H1 (cell line): ENCODE measurements around the gene VEPH1. TPM values are rescaled to one million over a fixed set of nuclear protein-coding genes. Genes with fewer than 3 reads are reported as not detected.

Source experiments
- JUND ChIP-seq: IDR thresholded peaks from 2 replicates; pipeline ENCODE4 v1.6.1; 2011; ENCODE audit warnings: mild to moderate bottlenecking, improper control_type of control experiment, low read length
- KDM4A ChIP-seq: IDR thresholded peaks from one replicate; pipeline ENCODE4 v1.7.1; 2012; ENCODE audit warnings: low read depth, mild to moderate bottlenecking, moderate library complexity, low read length, inconsistent platforms; ENCODE audit not compliant: severe bottlenecking
- RAD21 ChIP-seq, 2 experiments: IDR thresholded peaks in 1 of 2; conservative IDR thresholded peaks in 1 of 2; 2 replicates each; pipeline ENCODE4 v1.6.1; 2011; ENCODE audit warnings: low read depth in 2 of 2, low read length in 2 of 2, improper control_type of control experiment in 1 of 2, inconsistent platforms in 1 of 2, mild to moderate bottlenecking in 1 of 2, moderate library complexity in 1 of 2
- SIX5 ChIP-seq: IDR thresholded peaks from 2 replicates; pipeline ENCODE4 v1.6.1; 2011; ENCODE audit warnings: mild to moderate bottlenecking, low read depth, low read length
- TAF7 ChIP-seq: optimal IDR thresholded peaks from 2 replicates; pipeline ENCODE3; 2011; ENCODE audit warnings: low read depth, mild to moderate bottlenecking, inconsistent platforms, low read length, moderate library complexity, borderline replicate concordance
- YY1 ChIP-seq: IDR thresholded peaks from 2 replicates; pipeline ENCODE4 v1.6.1; 2011; ENCODE audit warnings: low read depth, mild to moderate bottlenecking, low read length
- polyA plus RNA-seq, 7 experiments: library from polyadenylated mRNA; depleted of rRNA in 3 of 7; stranded (reverse) in 5 of 7; unstranded in 2 of 7; fragments of >200 nt in 5 of 7; fragments of 200-250 nt in 2 of 7; gene quantifications; 1 replicate in 5 of 7; 2 replicates in 1 of 7; 4 replicates in 1 of 7; pipeline versions ENCODE4 v1.2.1 to v1.2.3, GENCODE V29; 2011 to 2013; ENCODE audit warnings: missing spikeins in 2 of 7, mixed read lengths in 2 of 7
- total RNA-seq: library from RNA; stranded (reverse); fragmentation: NEBNext Ultra II Directional; extraction: Animal tissue kit (Norgen Biotek cat#: 25700); gene quantifications from 2 replicates; pipeline ENCODE4 v1.2.1, GENCODE V29; 2021

VEPH1 gene
- total and polyA plus RNA-seq, 2 of the 8 experiments (the other 6 are each of a cell fraction or from before 2014, with no cell fraction given), result 12.0 to 18.3 TPM

- TF ChIP-seq KDM4A (no peak), TAF7 (no peak), SIX5 (no peak), YY1 (no peak), RAD21 (IDR thresholded peaks at IDR 0.05 in 1 of 2, conservative IDR thresholded peaks at IDR 0.05 in 1 of 2; ENCODE audit: low read depth in 2 of 2, low read length in 2 of 2) (no peak), JUND (no peak)
Observed at GRCh38 chr3:157417247-157417646, 86.0 kb downstream of the VEPH1 start (continued).
